HUES48 (cell line): ENCODE results near the gene COL4A2.

Experiments
- H3K27ac ChIP-seq: one replicate; pipeline ENCODE4 v1.7.0; 2013; ENCODE audit warnings: low read depth, low read length, inconsistent platforms
- H3K27me3 ChIP-seq: 2 replicates; pipeline ENCODE4 v1.6.1; 2013; ENCODE audit warnings: mild to moderate bottlenecking, low read length; ENCODE audit not compliant: control insufficient read depth, insufficient read depth
- H3K36me3 ChIP-seq: 2 replicates; pipeline ENCODE4 v1.6.1; 2013; ENCODE audit warnings: low read length; ENCODE audit not compliant: control insufficient read depth, insufficient read depth
- H3K4me1 ChIP-seq: 2 replicates; pipeline ENCODE4 v1.6.1; 2013; ENCODE audit warnings: mild to moderate bottlenecking, low read length; ENCODE audit not compliant: control insufficient read depth, insufficient read depth
- H3K4me3 ChIP-seq: 2 replicates; pipeline ENCODE4 v1.5.1; 2013; ENCODE audit warnings: mild to moderate bottlenecking, low read depth, low read length
- H3K9ac ChIP-seq: 2 replicates; pipeline ENCODE4 v1.6.1; 2013; ENCODE audit warnings: mild to moderate bottlenecking, low read depth, low read length, moderate library complexity
- H3K9me3 ChIP-seq: 2 replicates; pipeline ENCODE4 v1.6.1; 2013; ENCODE audit warnings: low read length; ENCODE audit not compliant: control insufficient read depth, insufficient read depth

The COL4A2 gene

GRCh38 chr13:110418944-110419343, 111.9 kb downstream of the COL4A2 start:
- peaks cover 5% of the 10 kb centered on the region; the same call in 1 of the 2 replicates for H3K4me1 ChIP-seq
- no peak overlapping the region for H3K27ac ChIP-seq
- H3K9me3 ChIP-seq = no peaks in the 10 kb centered on the region
- no peak overlapping the region for H3K9ac ChIP-seq
- no peaks in the 10 kb centered on the region for H3K36me3 ChIP-seq
- no peaks in the 10 kb centered on the region for H3K27me3 ChIP-seq
- H3K4me3 ChIP-seq = no peak overlapping the region

GRCh38 chr13:110419381-110419791, 112.3 kb downstream of the COL4A2 start:
- Histone ChIP-seq H3K27me3 (no peaks in the 10 kb centered on the region), H3K9me3 (no peaks in the 10 kb centered on the region), H3K4me1 (peaks cover 5% of the 10 kb centered on the region; the same call in 1 of the 2 replicates), H3K36me3 (no peaks in the 10 kb centered on the region), H3K9ac (no peak overlapping the region), H3K4me3 (no peak overlapping the region), H3K27ac (no peak overlapping the region)

GRCh38 chr13:110419946-110420345, 112.9 kb downstream of the COL4A2 start:
- H3K4me1 ChIP-seq = peaks cover 5% of the 10 kb centered on the region; the same call in 1 of the 2 replicates
- no peak overlapping the region for H3K4me3 ChIP-seq
- no peak overlapping the region for H3K27ac ChIP-seq
- no peaks in the 10 kb centered on the region for H3K9me3 ChIP-seq
- H3K36me3 ChIP-seq = no peaks in the 10 kb centered on the region
- H3K27me3 ChIP-seq = no peaks in the 10 kb centered on the region
- H3K9ac ChIP-seq = no peak overlapping the region

- no peak overlapping the region for H3K4me3 ChIP-seq
- H3K27me3 ChIP-seq = no peaks in the 10 kb centered on the region
- H3K36me3 ChIP-seq = peaks cover 4% of the 10 kb centered on the region; the same call in 1 of the 2 replicates
- H3K27ac ChIP-seq = no peak overlapping the region
- no peak overlapping the region for H3K9ac ChIP-seq
- no peaks in the 10 kb centered on the region for H3K9me3 ChIP-seq
- peaks cover under 1% of the 10 kb centered on the region; the same call in 1 of the 2 replicates for H3K4me1 ChIP-seq
Measured at GRCh38 chr13:110420626-110421025, 113.5 kb downstream of the COL4A2 start.

- Histone ChIP-seq H3K36me3 (peaks cover 6% of the 10 kb centered on the region; the same call in 1 of the 2 replicates), H3K9ac (no peak overlapping the region), H3K4me1 (no peaks in the 10 kb centered on the region), H3K27ac (no peak overlapping the region), H3K27me3 (no peaks in the 10 kb centered on the region), H3K4me3 (no peak overlapping the region), H3K9me3 (no peaks in the 10 kb centered on the region)
Measured at GRCh38 chr13:110421061-110421460, 114.0 kb downstream of the COL4A2 start.

- Histone ChIP-seq H3K4me3 (no peak overlapping the region), H3K27ac (no peak overlapping the region), H3K27me3 (no peaks in the 10 kb centered on the region), H3K9ac (no peak overlapping the region), H3K9me3 (no peaks in the 10 kb centered on the region), H3K36me3 (peaks cover 11% of the 10 kb centered on the region; the same call in 1 of the 2 replicates), H3K4me1 (no peaks in the 10 kb centered on the region)
Measured at GRCh38 chr13:110421696-110422385, 114.8 kb downstream of the COL4A2 start.

- Histone ChIP-seq H3K4me3 (no peak overlapping the region), H3K27ac (no peak overlapping the region), H3K9me3 (no peaks in the 10 kb centered on the region), H3K36me3 (peaks cover 11% of the 10 kb centered on the region; the same call in 1 of the 2 replicates), H3K27me3 (no peaks in the 10 kb centered on the region), H3K4me1 (no peaks in the 10 kb centered on the region), H3K9ac (no peak overlapping the region)
Measured at GRCh38 chr13:110422913-110423688, 116.0 kb downstream of the COL4A2 start.

- Histone ChIP-seq H3K4me3 (no peak overlapping the region), H3K27ac (no peak overlapping the region), H3K9ac (no peak overlapping the region), H3K9me3 (no peaks in the 10 kb centered on the region), H3K36me3 (peaks cover 14% of the 10 kb centered on the region; the same call in 1 of the 2 replicates), H3K4me1 (no peaks in the 10 kb centered on the region), H3K27me3 (no peaks in the 10 kb centered on the region)
Measured at GRCh38 chr13:110423689-110424302, 116.7 kb downstream of the COL4A2 start.

- no peak overlapping the region for H3K4me3 ChIP-seq
- H3K9ac ChIP-seq = no peak overlapping the region
- no peaks in the 10 kb centered on the region for H3K27me3 ChIP-seq
- H3K9me3 ChIP-seq = no peaks in the 10 kb centered on the region
- H3K4me1 ChIP-seq = no peaks in the 10 kb centered on the region
- H3K36me3 ChIP-seq = peaks cover 21% of the 10 kb centered on the region; the same call in 1 of the 2 replicates
- H3K27ac ChIP-seq = no peak overlapping the region
Measured at GRCh38 chr13:110424569-110425443, 117.7 kb downstream of the COL4A2 start.

GRCh38 chr13:110425444-110425780, 118.3 kb downstream of the COL4A2 start:
- Histone ChIP-seq H3K27ac (no peak overlapping the region), H3K27me3 (no peaks in the 10 kb centered on the region), H3K4me1 (no peaks in the 10 kb centered on the region), H3K4me3 (no peak overlapping the region), H3K9me3 (no peaks in the 10 kb centered on the region), H3K36me3 (peaks cover 21% of the 10 kb centered on the region; the same call in 1 of the 2 replicates), H3K9ac (no peak overlapping the region)
